ENCODE measurements around the gene RASA3.

RASA3 gene

GRCh38 chr13:114063545-114064449, 68.6 kb downstream of the RASA3 start:
- no peak for DNase-seq (ENCODE audit: low read depth)
- H3K4me3 ChIP-seq (ENCODE audit: low read depth, low read length): peak overlapping the region; percentile 70
- TF ChIP-seq, protein P1, sequence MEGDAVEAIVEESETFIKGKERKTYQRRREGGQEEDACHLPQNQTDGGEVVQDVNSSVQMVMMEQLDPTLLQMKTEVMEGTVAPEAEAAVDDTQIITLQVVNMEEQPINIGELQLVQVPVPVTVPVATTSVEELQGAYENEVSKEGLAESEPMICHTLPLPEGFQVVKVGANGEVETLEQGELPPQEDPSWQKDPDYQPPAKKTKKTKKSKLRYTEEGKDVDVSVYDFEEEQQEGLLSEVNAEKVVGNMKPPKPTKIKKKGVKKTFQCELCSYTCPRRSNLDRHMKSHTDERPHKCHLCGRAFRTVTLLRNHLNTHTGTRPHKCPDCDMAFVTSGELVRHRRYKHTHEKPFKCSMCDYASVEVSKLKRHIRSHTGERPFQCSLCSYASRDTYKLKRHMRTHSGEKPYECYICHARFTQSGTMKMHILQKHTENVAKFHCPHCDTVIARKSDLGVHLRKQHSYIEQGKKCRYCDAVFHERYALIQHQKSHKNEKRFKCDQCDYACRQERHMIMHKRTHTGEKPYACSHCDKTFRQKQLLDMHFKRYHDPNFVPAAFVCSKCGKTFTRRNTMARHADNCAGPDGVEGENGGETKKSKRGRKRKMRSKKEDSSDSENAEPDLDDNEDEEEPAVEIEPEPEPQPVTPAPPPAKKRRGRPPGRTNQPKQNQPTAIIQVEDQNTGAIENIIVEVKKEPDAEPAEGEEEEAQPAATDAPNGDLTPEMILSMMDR (IDR thresholded peaks at IDR 0.05; ENCODE audit: low read depth, low read length, missing control alignments): no peak

- DNase-seq (ENCODE audit: low read depth): no peak
- no peak overlapping the region for H3K4me3 ChIP-seq (ENCODE audit: low read depth, low read length)
- TF ChIP-seq, protein P1 (IDR thresholded peaks at IDR 0.05; ENCODE audit: low read depth, low read length, missing control alignments): no peak
These were observed 69.7 kb downstream of the RASA3 start for GRCh38 chr13:114062754-114063153.

DNA sequence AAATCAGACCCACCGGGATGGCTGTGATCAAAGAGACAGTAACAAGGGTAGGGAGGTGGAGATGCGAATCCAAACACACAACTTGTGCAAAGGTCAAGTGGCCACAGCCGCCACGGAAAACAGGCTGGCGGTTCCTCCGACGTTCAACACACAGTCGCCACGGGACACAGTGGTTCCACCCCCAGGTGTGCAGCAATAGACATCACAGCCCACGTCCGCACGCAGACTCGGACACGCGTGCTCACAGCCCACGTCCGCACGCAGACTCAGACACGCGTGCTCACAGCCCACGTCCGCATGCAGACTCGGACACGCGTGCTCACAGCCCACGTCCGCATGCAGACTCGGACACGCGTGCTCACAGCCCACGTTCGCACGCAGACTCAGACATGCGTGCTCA, 70.1 kb downstream of the RASA3 start:
- TF ChIP-seq, protein P1 (IDR thresholded peaks at IDR 0.05; ENCODE audit: low read depth, low read length, missing control alignments): no peak
- no peak overlapping the region for H3K4me3 ChIP-seq (ENCODE audit: low read depth, low read length)
- DNase-seq (ENCODE audit: low read depth): no peak

DNA sequence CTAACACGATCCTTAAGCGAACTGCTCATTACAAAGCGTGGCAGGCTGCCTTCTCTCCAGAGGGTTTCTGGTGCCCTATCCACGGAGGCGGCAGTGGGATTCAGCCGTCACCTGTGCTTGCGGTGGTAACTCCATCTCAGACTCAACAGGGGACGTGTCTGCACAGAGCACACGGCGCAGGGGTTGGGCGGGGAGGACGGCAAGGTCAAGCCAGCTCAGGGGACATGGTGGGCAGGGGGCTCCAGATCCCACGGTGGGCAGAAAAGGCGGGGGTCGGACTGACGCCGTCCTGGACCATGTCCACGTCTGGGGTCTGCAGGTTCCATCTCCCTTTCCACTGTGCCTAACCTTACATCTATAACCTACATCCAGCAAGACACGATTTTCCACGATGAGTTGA, 70.7 kb downstream of the RASA3 start:
- no peak overlapping the region for H3K4me3 ChIP-seq (ENCODE audit: low read depth, low read length)
- no peak for DNase-seq (ENCODE audit: low read depth)
- TF ChIP-seq, protein P1 (IDR thresholded peaks at IDR 0.05; ENCODE audit: low read depth, low read length, missing control alignments): no peak

DNA sequence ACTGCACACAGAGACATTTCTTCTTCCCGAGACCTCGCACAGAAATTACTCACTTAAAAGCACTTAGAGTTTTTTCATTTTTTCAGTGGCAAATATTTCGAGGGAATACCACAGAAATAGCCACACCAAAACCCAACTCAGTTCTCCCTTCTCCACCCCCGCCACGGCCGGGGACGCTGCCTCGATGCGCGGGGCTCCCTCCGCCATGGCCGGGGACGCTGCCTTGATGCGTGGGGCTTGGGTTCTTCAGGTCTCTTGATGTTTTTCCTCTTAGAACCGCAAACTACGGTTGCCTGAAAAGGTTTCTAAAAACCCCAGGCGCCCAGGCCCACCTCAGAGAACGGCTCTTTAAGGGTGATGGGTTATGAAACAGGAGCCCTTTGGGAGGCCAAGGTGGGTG, 71.4 kb downstream of the RASA3 start:
- H3K4me3 ChIP-seq (ENCODE audit: low read depth, low read length): no peak overlapping the region
- DNase-seq (ENCODE audit: low read depth): no peak
- TF ChIP-seq, protein P1 (IDR thresholded peaks at IDR 0.05; ENCODE audit: low read depth, low read length, missing control alignments): no peak

- TF ChIP-seq, protein P1 (IDR thresholded peaks at IDR 0.05; ENCODE audit: low read depth, low read length, missing control alignments): no peak
- H3K4me3 ChIP-seq (ENCODE audit: low read depth, low read length): no peak overlapping the region
- DNase-seq (ENCODE audit: low read depth): no peak
These were observed 72.2 kb downstream of the RASA3 start for GRCh38 chr13:114059946-114060860.
